H1 (cell line): ENCODE data around the gene CCSAP. TPM values are rescaled to one million over a fixed set of nuclear protein-coding genes. Genes with fewer than 3 reads are reported as not detected.

Experiments
- CTCF ChIA-PET: fragments of 300-600 bp; sonication (Branson Sonifier 250); formaldehyde crosslinking; loops from one replicate; lab custom pipeline; 2021; ENCODE audit not compliant: partially characterized antibody; lab: Charles Lee
- POLR2A ChIA-PET: fragments of 300-600 bp; sonication (Branson Sonifier 250); formaldehyde crosslinking; loops from one replicate; lab custom pipeline; 2021; ENCODE audit warnings: inconsistent platforms; ENCODE audit not compliant: partially characterized antibody; lab: Charles Lee
- DNase-seq, 2 experiments: peaks; one replicate each; pipeline versions ENCODE4 v3.0.0 to v3.0.0-alpha.2; 2010 to 2022; ENCODE audit warnings: low spot score in 2 of 2, low read depth in 1 of 2, mixed read lengths in 1 of 2
- FAIRE-seq: peaks from 2 replicates; lab custom pipeline; 2011; peaks lifted over from hg19 to GRCh38; lab: Jason Lieb, UNC
- H2AFZ ChIP-seq: 2 replicates; pipeline ENCODE4 v1.8.1; 2012; ENCODE audit warnings: low read length, inconsistent platforms
- H2AK5ac ChIP-seq: 2 replicates; pipeline ENCODE4 v1.6.1; 2013; ENCODE audit warnings: low read depth, low read length
- H2BK120ac ChIP-seq: replicated peaks from 2 replicates; pipeline ENCODE3; 2013; ENCODE audit warnings: low read depth, low read length, inconsistent platforms
- H2BK12ac ChIP-seq: 2 replicates; pipeline ENCODE4 v1.6.1; 2013; ENCODE audit warnings: low read depth, low read length
- H2BK15ac ChIP-seq: 2 replicates; pipeline ENCODE4 v1.6.1; 2013; ENCODE audit warnings: low read length
- H2BK20ac ChIP-seq: 2 replicates; pipeline ENCODE4 v1.6.1; 2013; ENCODE audit warnings: low read length
- H2BK5ac ChIP-seq: 2 replicates; pipeline ENCODE4 v1.6.1; 2013; ENCODE audit warnings: low read depth, low read length
- H3K14ac ChIP-seq: 2 replicates; pipeline ENCODE4 v1.6.1; 2013; ENCODE audit warnings: inconsistent platforms; ENCODE audit not compliant: insufficient read length
- H3K18ac ChIP-seq: 2 replicates; pipeline ENCODE4 v1.6.1; 2013; ENCODE audit warnings: low read length; ENCODE audit errors: extremely low read depth
- H3K23ac ChIP-seq: 2 replicates; pipeline ENCODE4 v1.6.1; 2013; ENCODE audit warnings: inconsistent platforms; ENCODE audit not compliant: insufficient read length
- H3K23me2 ChIP-seq: 2 replicates; pipeline ENCODE4 v1.6.1; 2013; ENCODE audit warnings: low read depth, low read length
- H3K27ac ChIP-seq: 2 replicates; pipeline ENCODE4 v1.6.1; 2011; ENCODE audit warnings: low read depth, low read length, inconsistent platforms
- H3K27me3 ChIP-seq, 4 experiments: replicated peaks in 1 of 4; 1 replicate in 1 of 4; 2 replicates in 3 of 4; pipeline versions ENCODE4 v1.6.1 to v1.8.1; 2011 to 2013; ENCODE audit warnings: low read length in 3 of 4, mild to moderate bottlenecking in 3 of 4, inconsistent platforms in 2 of 4, mixed read lengths in 2 of 4, moderate library complexity in 1 of 4; ENCODE audit not compliant: control insufficient read depth in 3 of 4, insufficient read depth in 3 of 4; ENCODE audit errors: extremely low read depth in 1 of 4
- H3K36me3 ChIP-seq, 4 experiments: 2 replicates each; pipeline versions ENCODE4 v1.6.1 to v1.8.1; 2011 to 2013; ENCODE audit warnings: mild to moderate bottlenecking in 4 of 4, low read length in 3 of 4, moderate library complexity in 2 of 4, control low read depth in 1 of 4, inconsistent platforms in 1 of 4; ENCODE audit not compliant: insufficient read depth in 4 of 4, control insufficient read depth in 2 of 4
- H3K4ac ChIP-seq: replicated peaks from 2 replicates; pipeline ENCODE3; 2013; ENCODE audit warnings: low read length, low read depth, mixed read lengths, inconsistent platforms; ENCODE audit not compliant: insufficient read length
- H3K4me1 ChIP-seq, 4 experiments: replicated peaks in 1 of 4; 1 replicate in 1 of 4; 2 replicates in 3 of 4; pipeline versions ENCODE4 v1.6.1 to v1.8.1; 2011 to 2013; ENCODE audit warnings: low read length in 3 of 4, inconsistent platforms in 2 of 4, mixed read lengths in 1 of 4; ENCODE audit not compliant: insufficient read depth in 4 of 4, control insufficient read depth in 3 of 4
- H3K4me2 ChIP-seq, 2 experiments: 2 replicates each; pipeline versions ENCODE4 v1.6.1 to v1.8.1; 2011 to 2013; ENCODE audit warnings: low read depth in 2 of 2, low read length in 2 of 2, control low read depth in 1 of 2, inconsistent platforms in 1 of 2, mild to moderate bottlenecking in 1 of 2; ENCODE audit not compliant: insufficient read depth in 1 of 2
- H3K4me3 ChIP-seq, 4 experiments: fragments of 200-600, 300-600 bp in 1 of 4; sonication (generic), shearing (Covaris generic), sonication (Bioruptor Twin) in 1 of 4; 2 replicates each; pipeline versions ENCODE4 v1.5.1 to v1.8.1; 2011 to 2016; ENCODE audit warnings: low read length in 4 of 4, low read depth in 3 of 4, control low read depth in 2 of 4, inconsistent platforms in 2 of 4, mild to moderate bottlenecking in 2 of 4, mixed read lengths in 1 of 4, moderate library complexity in 1 of 4; ENCODE audit not compliant: insufficient read depth in 2 of 4; ENCODE audit errors: extremely low read depth in 1 of 4
- H3K56ac ChIP-seq: replicated peaks from 2 replicates; pipeline ENCODE3; 2013; ENCODE audit warnings: low read depth, mild to moderate bottlenecking, mixed read lengths, low read length, inconsistent platforms; ENCODE audit not compliant: insufficient read length
- H3K79me1 ChIP-seq: 2 replicates; pipeline ENCODE4 v1.6.1; 2013; ENCODE audit warnings: low read depth, low read length, control low read depth
- H3K79me2 ChIP-seq, 2 experiments: 2 replicates each; pipeline versions ENCODE4 v1.6.1 to v1.8.1; 2012 to 2013; ENCODE audit warnings: low read length in 2 of 2, mild to moderate bottlenecking in 2 of 2, inconsistent platforms in 1 of 2; ENCODE audit not compliant: insufficient read depth in 2 of 2, control insufficient read depth in 1 of 2
- H3K9ac ChIP-seq, 4 experiments: replicated peaks in 1 of 4; 1 replicate in 1 of 4; 2 replicates in 3 of 4; pipeline versions ENCODE4 v1.6.1 to v1.8.1; 2011 to 2013; ENCODE audit warnings: low read depth in 3 of 4, low read length in 3 of 4, control low read depth in 2 of 4, mild to moderate bottlenecking in 2 of 4, moderate library complexity in 2 of 4, inconsistent platforms in 1 of 4; ENCODE audit errors: extremely low read depth in 1 of 4
- H3K9me3 ChIP-seq, 2 experiments: 2 replicates each; pipeline versions ENCODE4 v1.6.1 to v1.8.1; 2012 to 2013; ENCODE audit warnings: mild to moderate bottlenecking in 2 of 2, moderate library complexity in 2 of 2, control low read depth in 1 of 2, inconsistent platforms in 1 of 2, low read depth in 1 of 2, low read length in 1 of 2, mixed read lengths in 1 of 2; ENCODE audit not compliant: insufficient read depth in 2 of 2
- H4K20me1 ChIP-seq, 2 experiments: replicated peaks in 1 of 2; 2 replicates each; pipeline versions ENCODE3 to v1.8.1; 2011 to 2013; ENCODE audit warnings: inconsistent platforms in 2 of 2, low read length in 2 of 2, mild to moderate bottlenecking in 1 of 2; ENCODE audit not compliant: insufficient read depth in 2 of 2, control insufficient read depth in 1 of 2
- H4K5ac ChIP-seq: 2 replicates; pipeline ENCODE4 v1.6.1; 2013; ENCODE audit warnings: low read length, low read depth, mixed read lengths, inconsistent platforms; ENCODE audit not compliant: insufficient read length
- H4K8ac ChIP-seq: 2 replicates; pipeline ENCODE4 v1.8.0; 2013; ENCODE audit warnings: mild to moderate bottlenecking, moderate library complexity, low read length, inconsistent platforms; ENCODE audit not compliant: insufficient read depth; ENCODE audit errors: extremely low read depth
- H4K91ac ChIP-seq: replicated peaks from 2 replicates; pipeline ENCODE3; 2013; ENCODE audit warnings: low read length, mixed read lengths, inconsistent platforms; ENCODE audit not compliant: insufficient read length
- EZH2 ChIP-seq: fragments of 200-600 bp; sonication (generic); IDR thresholded peaks from 2 replicates; pipeline ENCODE4 v1.7.1; 2012; ENCODE audit warnings: low read depth, mild to moderate bottlenecking, moderate library complexity, low read length, inconsistent platforms; ENCODE audit not compliant: severe bottlenecking
- WGBS, 2 experiments: shearing (Covaris generic) in 1 of 2; methylation state at CpG; one replicate each; pipeline versions ENCODE4 v1.1.6 to v1.1.7; 2013 to 2015; ENCODE audit warnings: low lambda C conversion rate in 2 of 2, mixed read lengths in 2 of 2, inconsistent platforms in 1 of 2, low coverage in 1 of 2, missing lambda C conversion rate in 1 of 2; ENCODE audit not compliant: insufficient replicate concordance in 2 of 2, insufficient coverage in 1 of 2, insufficient read length in 1 of 2; ENCODE audit errors: extremely low coverage in 1 of 2, missing lambda C conversion rate in 1 of 2; 5-methylcytosine and 5-hydroxymethylcytosine counted together
- polyA plus RNA-seq, 7 experiments: library from polyadenylated mRNA; depleted of rRNA in 3 of 7; stranded (reverse) in 5 of 7; unstranded in 2 of 7; fragments of >200 nt in 5 of 7; fragments of 200-250 nt in 2 of 7; gene quantifications; 1 replicate in 5 of 7; 2 replicates in 1 of 7; 4 replicates in 1 of 7; pipeline versions ENCODE4 v1.2.1 to v1.2.3, GENCODE V29; 2011 to 2013; ENCODE audit warnings: missing spikeins in 2 of 7, mixed read lengths in 2 of 7
- total RNA-seq: library from RNA; stranded (reverse); fragmentation: NEBNext Ultra II Directional; extraction: Animal tissue kit (Norgen Biotek cat#: 25700); gene quantifications from 2 replicates; pipeline ENCODE4 v1.2.1, GENCODE V29; 2021
- TF ChIP-seq, protein P1 (sequence below), 3 experiments: IDR thresholded peaks; 1 replicate in 2 of 3; 2 replicates in 1 of 3; pipeline versions ENCODE4 v1.5.1 to v1.6.1; 2011; ENCODE audit warnings: low read length in 3 of 3, mild to moderate bottlenecking in 3 of 3, inconsistent platforms in 2 of 3, low read depth in 1 of 3, moderate library complexity in 1 of 3; ENCODE audit not compliant: insufficient read depth in 1 of 3; ENCODE audit errors: control extremely low read depth in 1 of 3

The CCSAP gene
- total and polyA plus RNA-seq, 2 of the 8 experiments (the other 6 are each of a cell fraction or from before 2014, with no cell fraction given), result 3.5 to 17.2 TPM

DNA sequence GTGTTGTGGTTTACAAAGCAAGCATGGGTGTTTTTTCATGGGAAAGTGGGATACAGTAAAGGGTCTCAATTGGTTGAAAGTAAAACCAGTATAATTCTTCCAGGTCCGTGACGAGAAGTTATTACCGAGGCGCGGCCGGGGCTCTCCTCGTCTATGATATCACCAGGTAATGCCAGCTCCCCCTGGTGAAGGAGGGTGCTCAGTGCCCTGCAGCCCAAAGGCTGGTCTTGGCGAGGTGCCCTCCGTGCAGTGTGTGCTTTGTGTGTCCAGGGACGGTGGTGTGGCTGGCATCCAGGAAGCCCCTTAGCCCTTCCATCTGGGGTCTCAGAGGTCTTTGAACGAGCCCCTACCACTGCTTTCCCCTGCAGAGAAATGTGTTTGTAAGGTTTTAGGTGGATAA, 47.1 kb downstream of the CCSAP start:
- DNase-seq (no peak), FAIRE-seq (no peak)
- H3K79me1 ChIP-seq, result peaks cover 2% of the 10 kb centered on the region; the same call in 1 of the 2 replicates
- no peaks in the 10 kb centered on the region for H3K79me2 ChIP-seq
- H4K91ac ChIP-seq, result no peak overlapping the region
- H3K4me2 ChIP-seq, result no peak overlapping the region
- no peaks in the 10 kb centered on the region for H3K27me3 ChIP-seq
- H3K4ac ChIP-seq, result no peak overlapping the region
- no peak overlapping the region for H4K5ac ChIP-seq
- H3K9ac ChIP-seq, result no peak overlapping the region
- H4K8ac ChIP-seq, result no peak overlapping the region
- H2AFZ ChIP-seq, result no peak overlapping the region
- H2BK15ac ChIP-seq, result no peak overlapping the region
- no peak overlapping the region for H2BK120ac ChIP-seq
- H2BK12ac ChIP-seq, result no peak overlapping the region
- WGBS, 2 experiments, result 95% methylated on average over 11 of the region's 11 CpGs; no CpG with 5 or more reads in 1 of the 2 experiments
- H3K4me3 ChIP-seq, result no peak overlapping the region
- no peaks in the 10 kb centered on the region for H3K23me2 ChIP-seq
- ChIA-PET CTCF (interaction anchor here (1.1 to 1.8 kb wide), 3 partner anchors 38 to 186 kb away, joined by 3 to 4 read pairs (median 4); no protein-coding TSS in a partner anchor), POLR2A (interaction anchor here (1.6 kb wide), 1 partner anchor 213 kb away, joined by 5 read pairs; the partner anchor contains the start of gene NUP133)
- H3K56ac ChIP-seq, result no peak overlapping the region
- H3K9me3 ChIP-seq, result no peaks in the 10 kb centered on the region
- H3K27ac ChIP-seq, result no peak overlapping the region
- peaks cover 3 to 19% (median 11%) of the 10 kb centered on the region in 4 experiments; a peak in 6 of 8 replicates for H3K36me3 ChIP-seq
- no peak overlapping the region for H3K23ac ChIP-seq
- no peak overlapping the region for H3K14ac ChIP-seq
- no peak overlapping the region for H2BK20ac ChIP-seq
- H3K4me1 ChIP-seq, result no peaks in the 10 kb centered on the region; a peak in 2 of 7 replicates
- TF ChIP-seq EZH2, result no peak
- TF ChIP-seq, protein P1, sequence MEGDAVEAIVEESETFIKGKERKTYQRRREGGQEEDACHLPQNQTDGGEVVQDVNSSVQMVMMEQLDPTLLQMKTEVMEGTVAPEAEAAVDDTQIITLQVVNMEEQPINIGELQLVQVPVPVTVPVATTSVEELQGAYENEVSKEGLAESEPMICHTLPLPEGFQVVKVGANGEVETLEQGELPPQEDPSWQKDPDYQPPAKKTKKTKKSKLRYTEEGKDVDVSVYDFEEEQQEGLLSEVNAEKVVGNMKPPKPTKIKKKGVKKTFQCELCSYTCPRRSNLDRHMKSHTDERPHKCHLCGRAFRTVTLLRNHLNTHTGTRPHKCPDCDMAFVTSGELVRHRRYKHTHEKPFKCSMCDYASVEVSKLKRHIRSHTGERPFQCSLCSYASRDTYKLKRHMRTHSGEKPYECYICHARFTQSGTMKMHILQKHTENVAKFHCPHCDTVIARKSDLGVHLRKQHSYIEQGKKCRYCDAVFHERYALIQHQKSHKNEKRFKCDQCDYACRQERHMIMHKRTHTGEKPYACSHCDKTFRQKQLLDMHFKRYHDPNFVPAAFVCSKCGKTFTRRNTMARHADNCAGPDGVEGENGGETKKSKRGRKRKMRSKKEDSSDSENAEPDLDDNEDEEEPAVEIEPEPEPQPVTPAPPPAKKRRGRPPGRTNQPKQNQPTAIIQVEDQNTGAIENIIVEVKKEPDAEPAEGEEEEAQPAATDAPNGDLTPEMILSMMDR (IDR thresholded peaks at IDR 0.05; ENCODE audit: control extremely low read depth in 1 of 3, insufficient read depth in 1 of 3, low read depth in 1 of 3, low read length in 3 of 3), result peak in 1 of 3 experiments; percentile 5; a peak in 1 of 4 replicates
- no peak overlapping the region for H3K18ac ChIP-seq
- no peak overlapping the region for H2BK5ac ChIP-seq
- peaks cover 0 to 13% of the 10 kb centered on the region in 2 experiments for H4K20me1 ChIP-seq
- no peak overlapping the region for H2AK5ac ChIP-seq
